Epithelial cell of esophagus (primary cell): ENCODE data around the gene LRFN4.
A peak's percentile ranks its signal among the peaks of the same experiment; 100 is the strongest.

Source experiments
- DNase-seq: peaks from one replicate; pipeline ENCODE4 v3.0.0; 2010; ENCODE audit warnings: low read depth
- H3K4me3 ChIP-seq: 2 replicates; pipeline ENCODE4 v1.5.1; 2011; ENCODE audit warnings: mild to moderate bottlenecking, low read length, control low read depth
- TF ChIP-seq, protein P1 (sequence below): IDR thresholded peaks from 2 replicates; pipeline ENCODE4 v1.5.1; 2011; ENCODE audit warnings: low read depth, mild to moderate bottlenecking, low read length, control low read depth, inconsistent platforms; ENCODE audit not compliant: insufficient read depth; ENCODE audit errors: missing control alignments

Gene LRFN4

GRCh38 chr11:66904981-66905521 is 48.2 kb downstream of the LRFN4 start:
- H3K4me3 ChIP-seq, result peak overlapping the region; percentile 33
- peak; percentile 29 for DNase-seq
- TF ChIP-seq, protein P1, sequence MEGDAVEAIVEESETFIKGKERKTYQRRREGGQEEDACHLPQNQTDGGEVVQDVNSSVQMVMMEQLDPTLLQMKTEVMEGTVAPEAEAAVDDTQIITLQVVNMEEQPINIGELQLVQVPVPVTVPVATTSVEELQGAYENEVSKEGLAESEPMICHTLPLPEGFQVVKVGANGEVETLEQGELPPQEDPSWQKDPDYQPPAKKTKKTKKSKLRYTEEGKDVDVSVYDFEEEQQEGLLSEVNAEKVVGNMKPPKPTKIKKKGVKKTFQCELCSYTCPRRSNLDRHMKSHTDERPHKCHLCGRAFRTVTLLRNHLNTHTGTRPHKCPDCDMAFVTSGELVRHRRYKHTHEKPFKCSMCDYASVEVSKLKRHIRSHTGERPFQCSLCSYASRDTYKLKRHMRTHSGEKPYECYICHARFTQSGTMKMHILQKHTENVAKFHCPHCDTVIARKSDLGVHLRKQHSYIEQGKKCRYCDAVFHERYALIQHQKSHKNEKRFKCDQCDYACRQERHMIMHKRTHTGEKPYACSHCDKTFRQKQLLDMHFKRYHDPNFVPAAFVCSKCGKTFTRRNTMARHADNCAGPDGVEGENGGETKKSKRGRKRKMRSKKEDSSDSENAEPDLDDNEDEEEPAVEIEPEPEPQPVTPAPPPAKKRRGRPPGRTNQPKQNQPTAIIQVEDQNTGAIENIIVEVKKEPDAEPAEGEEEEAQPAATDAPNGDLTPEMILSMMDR, result no peak

DNA sequence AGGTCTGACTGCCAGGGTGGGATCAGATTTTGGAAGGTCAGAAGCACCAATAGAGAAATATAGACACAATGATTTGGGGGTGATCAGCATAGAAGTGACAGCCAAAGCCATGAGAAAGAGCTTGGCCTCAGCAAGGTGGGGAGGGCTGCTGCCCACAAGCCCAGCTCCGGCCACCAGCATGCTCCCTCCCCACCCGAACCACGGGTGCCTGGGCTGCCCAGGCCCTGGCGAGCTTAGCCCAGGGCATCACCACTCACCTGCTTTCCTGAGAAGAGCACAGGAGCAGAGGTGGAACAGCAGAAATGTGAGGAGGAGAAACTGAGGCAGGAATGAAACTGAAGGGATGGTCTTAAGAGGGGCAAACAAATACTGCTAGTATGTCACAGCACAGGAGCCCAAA is 48.8 kb downstream of the LRFN4 start:
- no peak for DNase-seq
- H3K4me3 ChIP-seq, result peak overlapping the region; percentile 33
- TF ChIP-seq, protein P1, result no peak

GRCh38 chr11:66906061-66906733 is 49.3 kb downstream of the LRFN4 start:
- DNase-seq, result peak; percentile 96
- TF ChIP-seq, protein P1, result no peak
- H3K4me3 ChIP-seq, result peak overlapping the region; percentile 33

GRCh38 chr11:66907751-66908630 is 51.1 kb downstream of the LRFN4 start:
- no peak overlapping the region for H3K4me3 ChIP-seq
- DNase-seq, result no peak
- TF ChIP-seq, protein P1, result no peak

DNA sequence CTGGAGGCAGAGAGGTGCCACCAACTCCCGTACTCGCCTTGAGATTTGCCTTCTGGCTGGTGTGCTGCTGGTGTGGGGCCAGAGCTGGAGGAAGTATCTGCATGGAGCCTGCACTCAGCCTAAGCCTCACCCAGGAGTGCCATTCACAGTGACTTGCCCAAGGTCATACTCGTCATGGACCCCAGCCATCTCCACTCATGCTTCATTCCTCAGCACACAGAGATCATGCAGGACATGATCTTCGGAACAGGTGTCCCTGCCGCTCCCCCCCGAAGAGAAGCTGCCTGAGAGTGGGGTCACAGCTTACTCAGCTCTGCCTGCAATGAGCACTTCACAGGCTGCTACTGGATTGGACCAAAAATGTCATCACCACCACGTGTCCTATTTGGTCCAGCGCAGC is 52.3 kb downstream of the LRFN4 start:
- TF ChIP-seq, protein P1, result no peak
- no peak for DNase-seq
- H3K4me3 ChIP-seq, result no peak overlapping the region

- no peak overlapping the region for H3K4me3 ChIP-seq
- DNase-seq, result no peak
- TF ChIP-seq, protein P1, result no peak
These were observed 53.2 kb downstream of the LRFN4 start for GRCh38 chr11:66910016-66910415.
